NCI-H226 (cell line): ENCODE results near the gene SORL1.
A peak's percentile ranks its signal among the peaks of the same experiment; 100 is the strongest.
"Not testable (repeated sequence)": the region's sequence is repeated elsewhere in the genome, so short reads cannot be mapped to it uniquely, and the experiment has no call there.

Experiments used
- DNase-seq: peaks from one replicate; pipeline ENCODE4 v3.0.0-alpha.2; 2015

SORL1 gene

GRCh38 chr11:121451986-121452608 is at the start of gene SORL1:
TSS of gene SORL1 (plus strand) at chr11:121452314. CDS start at chr11:121452332, 18 bp downstream.
- peak; percentile 47 for DNase-seq

- no peak for DNase-seq
These were observed 46.5 kb upstream of the SORL1 start for GRCh38 chr11:121405646-121406045.

GRCh38 chr11:121406291-121406690 is 45.8 kb upstream of the SORL1 start:
- DNase-seq: no peak

- no peak for DNase-seq
These were observed 43.3 kb upstream of the SORL1 start for GRCh38 chr11:121408830-121409229.

- DNase-seq: not testable (repeated sequence)
These were observed 42.1 kb upstream of the SORL1 start for GRCh38 chr11:121410041-121410440.

GRCh38 chr11:121411330-121411729 is 40.8 kb upstream of the SORL1 start:
- not testable (repeated sequence) for DNase-seq

GRCh38 chr11:121412000-121412587 is 40.0 kb upstream of the SORL1 start:
- DNase-seq: no peak

- DNase-seq: no peak
These were observed 39.3 kb upstream of the SORL1 start for GRCh38 chr11:121412711-121413415.

GRCh38 chr11:121414141-121414913 is 37.8 kb upstream of the SORL1 start:
- DNase-seq: no peak

- peak; percentile 21 for DNase-seq
These were observed 36.3 kb upstream of the SORL1 start for GRCh38 chr11:121415856-121416255.

GRCh38 chr11:121417055-121417551 is 35.0 kb upstream of the SORL1 start:
- DNase-seq: peak; percentile 85

- no peak for DNase-seq
These were observed 34.5 kb upstream of the SORL1 start for GRCh38 chr11:121417607-121418006.

- no peak for DNase-seq
These were observed 33.4 kb upstream of the SORL1 start for GRCh38 chr11:121418625-121419114.

- no peak for DNase-seq
These were observed 32.3 kb upstream of the SORL1 start for GRCh38 chr11:121419836-121420235.

- DNase-seq: no peak
These were observed 31.7 kb upstream of the SORL1 start for GRCh38 chr11:121420398-121420797.

GRCh38 chr11:121421149-121421901 is 30.8 kb upstream of the SORL1 start:
- DNase-seq: no peak

GRCh38 chr11:121422675-121423074 is 29.4 kb upstream of the SORL1 start:
- no peak for DNase-seq

GRCh38 chr11:121425828-121426227 is 26.3 kb upstream of the SORL1 start:
- DNase-seq: no peak

- DNase-seq: no peak
These were observed 25.4 kb upstream of the SORL1 start for GRCh38 chr11:121426476-121427399.

GRCh38 chr11:121427400-121427744 is 24.7 kb upstream of the SORL1 start:
- DNase-seq: no peak

GRCh38 chr11:121429556-121429955 is 22.6 kb upstream of the SORL1 start:
- DNase-seq: no peak
